ENCODE data around the gene MGST1. TPM values are rescaled to one million over a fixed set of nuclear protein-coding genes. Genes with fewer than 3 reads are reported as not detected.

Gene MGST1
- total RNA-seq, 1 donor from 2014 or later = 238 TPM

DNA sequence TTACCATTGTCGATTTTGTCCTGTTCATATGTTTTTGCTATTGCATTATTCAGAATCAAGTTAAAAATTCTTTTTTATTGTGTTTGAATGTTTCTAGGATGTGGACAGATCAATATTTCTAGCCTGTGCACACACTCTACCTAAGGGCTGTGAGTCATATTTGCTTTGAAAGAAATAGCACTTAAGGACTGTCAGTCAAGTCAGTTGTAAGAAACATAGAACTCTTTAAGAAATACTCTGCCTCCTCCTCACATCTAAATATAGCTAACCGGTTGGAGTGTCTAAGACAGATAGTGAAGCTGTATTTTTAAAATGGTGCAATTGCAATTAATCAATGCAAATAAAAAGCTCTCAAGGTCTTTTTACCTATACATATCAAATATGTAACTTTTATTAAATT lies 17.9 kb upstream of the MGST1 start:
- H3K27ac ChIP-seq = no peak overlapping the region
- H3K27me3 ChIP-seq = no peaks in the 10 kb centered on the region
- Mint-ChIP-seq H3K36me3 (no peaks in the 10 kb centered on the region), H3K4me3 (no peak overlapping the region), H3K27me3 (ENCODE audit: insufficient read depth, low read depth) (no peaks in the 10 kb centered on the region), H3K4me1 (peaks cover 4% of the 10 kb centered on the region), H3K27ac (no peak overlapping the region), H3K9me3 (peaks cover 5% of the 10 kb centered on the region)
- H3K9me3 ChIP-seq (ENCODE audit: low read depth) = no peaks in the 10 kb centered on the region
- H3K36me3 ChIP-seq = no peaks in the 10 kb centered on the region
- H3K9ac ChIP-seq = no peak overlapping the region
- TF ChIP-seq, protein P1, sequence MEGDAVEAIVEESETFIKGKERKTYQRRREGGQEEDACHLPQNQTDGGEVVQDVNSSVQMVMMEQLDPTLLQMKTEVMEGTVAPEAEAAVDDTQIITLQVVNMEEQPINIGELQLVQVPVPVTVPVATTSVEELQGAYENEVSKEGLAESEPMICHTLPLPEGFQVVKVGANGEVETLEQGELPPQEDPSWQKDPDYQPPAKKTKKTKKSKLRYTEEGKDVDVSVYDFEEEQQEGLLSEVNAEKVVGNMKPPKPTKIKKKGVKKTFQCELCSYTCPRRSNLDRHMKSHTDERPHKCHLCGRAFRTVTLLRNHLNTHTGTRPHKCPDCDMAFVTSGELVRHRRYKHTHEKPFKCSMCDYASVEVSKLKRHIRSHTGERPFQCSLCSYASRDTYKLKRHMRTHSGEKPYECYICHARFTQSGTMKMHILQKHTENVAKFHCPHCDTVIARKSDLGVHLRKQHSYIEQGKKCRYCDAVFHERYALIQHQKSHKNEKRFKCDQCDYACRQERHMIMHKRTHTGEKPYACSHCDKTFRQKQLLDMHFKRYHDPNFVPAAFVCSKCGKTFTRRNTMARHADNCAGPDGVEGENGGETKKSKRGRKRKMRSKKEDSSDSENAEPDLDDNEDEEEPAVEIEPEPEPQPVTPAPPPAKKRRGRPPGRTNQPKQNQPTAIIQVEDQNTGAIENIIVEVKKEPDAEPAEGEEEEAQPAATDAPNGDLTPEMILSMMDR (IDR thresholded peaks at IDR 0.05) = no peak
- no peak for TF ChIP-seq EZH2 (IDR thresholded peaks at IDR 0.05)
- TF ChIP-seq EZH2phosphoT487 (IDR thresholded peaks at IDR 0.05) = no peak
- H3K4me2 ChIP-seq = no peak overlapping the region
- no peak overlapping the region for H2AFZ ChIP-seq (replicated peaks)
- H3F3A ChIP-seq (ENCODE audit: low read depth) = no peaks in the 10 kb centered on the region
- H3K4me1 ChIP-seq = peaks cover 5% of the 10 kb centered on the region
- H3K4me3 ChIP-seq = no peak overlapping the region
- H4K20me1 ChIP-seq (ENCODE audit: low read depth) = no peaks in the 10 kb centered on the region
- no peaks in the 10 kb centered on the region for H3K79me2 ChIP-seq (ENCODE audit: low read depth)
- DNase-seq (ENCODE audit: low spot score) = no peak

DNA sequence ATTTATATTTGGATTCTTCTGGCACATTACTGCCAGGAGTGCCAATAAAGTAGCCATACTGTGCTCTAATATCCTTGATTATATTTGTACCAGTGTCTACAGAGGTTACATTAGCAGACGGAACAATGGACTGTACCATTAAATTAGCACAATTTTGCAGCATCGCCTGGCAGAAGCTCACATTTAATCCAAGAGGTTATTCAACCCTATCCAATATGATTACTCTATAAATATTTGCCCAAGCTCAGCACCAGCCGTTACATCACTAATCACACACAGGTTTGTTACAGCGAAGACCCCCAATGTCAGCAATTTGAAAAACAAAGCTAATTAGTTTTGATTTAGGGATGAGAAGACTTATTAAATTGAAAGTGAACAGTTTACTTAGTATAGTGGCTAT lies 16.9 kb upstream of the MGST1 start:
- H3K4me2 ChIP-seq = no peak overlapping the region
- H3K27me3 Mint-ChIP-seq (ENCODE audit: insufficient read depth, low read depth) = no peaks in the 10 kb centered on the region
- H3K36me3 ChIP-seq = no peaks in the 10 kb centered on the region
- H3K4me1 ChIP-seq = no peaks in the 10 kb centered on the region
- no peaks in the 10 kb centered on the region for H3K4me1 Mint-ChIP-seq
- no peaks in the 10 kb centered on the region for H3K27me3 ChIP-seq
- H3K9me3 ChIP-seq (ENCODE audit: low read depth) = no peaks in the 10 kb centered on the region
- H3K27ac Mint-ChIP-seq = no peak overlapping the region
- TF ChIP-seq, protein P1 (IDR thresholded peaks at IDR 0.05) = no peak
- TF ChIP-seq EZH2phosphoT487 (IDR thresholded peaks at IDR 0.05) (no peak), EZH2 (IDR thresholded peaks at IDR 0.05) (no peak)
- no peak overlapping the region for H3K9ac ChIP-seq
- H3K36me3 Mint-ChIP-seq = no peaks in the 10 kb centered on the region
- peaks cover 5% of the 10 kb centered on the region for H3K9me3 Mint-ChIP-seq
- no peaks in the 10 kb centered on the region for H3F3A ChIP-seq (ENCODE audit: low read depth)
- no peak overlapping the region for H3K4me3 ChIP-seq
- no peak overlapping the region for H3K27ac ChIP-seq
- H3K4me3 Mint-ChIP-seq = no peak overlapping the region
- no peaks in the 10 kb centered on the region for H4K20me1 ChIP-seq (ENCODE audit: low read depth)
- H3K79me2 ChIP-seq (ENCODE audit: low read depth) = no peaks in the 10 kb centered on the region
- H2AFZ ChIP-seq (replicated peaks) = no peak overlapping the region
- no peak for DNase-seq (ENCODE audit: low spot score)

DNA sequence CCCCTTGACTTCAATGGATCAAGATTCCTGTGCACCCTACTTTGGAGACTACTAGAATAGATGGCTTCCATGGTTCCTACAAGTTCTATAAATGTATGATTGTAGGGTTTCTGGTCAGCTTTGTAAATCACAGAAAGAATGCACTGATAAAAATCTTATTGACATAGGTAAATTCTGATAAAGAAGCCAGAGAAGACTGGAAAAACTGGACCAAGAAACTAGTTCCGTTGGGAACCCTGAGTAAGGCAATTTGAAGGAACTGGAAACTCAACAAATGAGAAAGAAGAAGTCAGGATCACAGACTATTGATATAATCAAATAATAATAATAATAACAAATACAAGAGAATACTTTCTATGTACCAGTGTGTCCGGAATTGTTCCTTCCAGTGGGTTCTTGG lies 15.4 kb upstream of the MGST1 start:
- Histone ChIP-seq H3K4me1 (no peaks in the 10 kb centered on the region), H3K9me3 (ENCODE audit: low read depth) (no peaks in the 10 kb centered on the region), H2AFZ (replicated peaks) (no peak overlapping the region), H3K27me3 (no peaks in the 10 kb centered on the region), H3K36me3 (no peaks in the 10 kb centered on the region), H4K20me1 (ENCODE audit: low read depth) (no peaks in the 10 kb centered on the region), H3K4me3 (no peak overlapping the region), H3F3A (ENCODE audit: low read depth) (no peaks in the 10 kb centered on the region), H3K27ac (no peak overlapping the region), H3K9ac (no peak overlapping the region), H3K79me2 (ENCODE audit: low read depth) (no peaks in the 10 kb centered on the region), H3K4me2 (no peak overlapping the region)
- Mint-ChIP-seq H3K36me3 (no peaks in the 10 kb centered on the region), H3K27ac (no peak overlapping the region), H3K27me3 (ENCODE audit: insufficient read depth, low read depth) (no peaks in the 10 kb centered on the region), H3K4me3 (no peak overlapping the region), H3K9me3 (peaks cover 5% of the 10 kb centered on the region), H3K4me1 (no peaks in the 10 kb centered on the region)
- TF ChIP-seq EZH2phosphoT487 (IDR thresholded peaks at IDR 0.05) (no peak), EZH2 (IDR thresholded peaks at IDR 0.05) (no peak)
- TF ChIP-seq, protein P1 (IDR thresholded peaks at IDR 0.05) = no peak
- DNase-seq (ENCODE audit: low spot score) = no peak
